K562 (cell line): Measurements from ENCODE around the gene SESN3. TPM values are rescaled to one million over a fixed set of nuclear protein-coding genes. Genes with fewer than 3 reads are reported as not detected.

Source experiments
- CAMTA2 ChIP-seq: fragments of 250-450 bp; sonication (Bioruptor Pico); conservative IDR thresholded peaks from 2 replicates; pipeline ENCODE4 v1.5.1; 2022
- CXXC5 ChIP-seq: fragments of 250-450 bp; sonication (Bioruptor Pico); IDR thresholded peaks from 2 replicates; pipeline ENCODE4 v1.8.0; 2022; ENCODE audit warnings: inconsistent platforms, mild to moderate bottlenecking, moderate library complexity
- DACH1 ChIP-seq: fragments of 450-650 bp; IDR thresholded peaks from 2 replicates; pipeline ENCODE4 v1.6.1; 2018; ENCODE audit not compliant: partially characterized antibody
- FOXK1 ChIP-seq: sonication (generic); formaldehyde crosslinking; IDR thresholded peaks from 2 replicates; pipeline ENCODE4 v1.8.0; 2022; ENCODE audit warnings: missing genetic modification reagents, mild to moderate bottlenecking, borderline replicate concordance
- GABPB2 ChIP-seq: fragments of 250-450 bp; sonication (Bioruptor Pico); conservative IDR thresholded peaks from 2 replicates; pipeline ENCODE4 v1.5.1; 2021; ENCODE audit warnings: mild to moderate bottlenecking
- HDAC1 ChIP-seq, 2 experiments: fragments of 450-650 bp; IDR thresholded peaks; 2 replicates each; pipeline ENCODE4 v1.6.1; 2016 to 2017; ENCODE audit warnings: inconsistent platforms in 1 of 2, mild to moderate bottlenecking in 1 of 2, moderate library complexity in 1 of 2
- HMGN3 ChIP-seq: IDR thresholded peaks from 2 replicates; pipeline ENCODE4 v1.6.1; 2011; ENCODE audit warnings: borderline replicate concordance, low read depth, mild to moderate bottlenecking, mixed read lengths, low read length; ENCODE audit not compliant: insufficient read length; ENCODE audit errors: extremely low read depth
- L3MBTL2 ChIP-seq: fragments of 450-650 bp; IDR thresholded peaks from 2 replicates; pipeline ENCODE4 v1.6.1; 2016; ENCODE audit warnings: mild to moderate bottlenecking, moderate library complexity
- MAFG ChIP-seq: fragments of 450-650 bp; conservative IDR thresholded peaks from 2 replicates; pipeline ENCODE4 v1.6.1; 2016; ENCODE audit warnings: missing genetic modification characterization, missing compliant biosample characterization
- NFIC ChIP-seq: fragments of 450-650 bp; IDR thresholded peaks from 2 replicates; pipeline ENCODE4 v1.6.1; 2017; ENCODE audit warnings: mild to moderate bottlenecking, inconsistent platforms
- PCBP1 ChIP-seq: fragments of 200-400 bp; formaldehyde crosslinking; IDR thresholded peaks from 2 replicates; pipeline ENCODE4 v1.6.1; 2018; ENCODE audit warnings: mild to moderate bottlenecking, low read depth, low read length; ENCODE audit not compliant: poor library complexity, severe bottlenecking
- PKNOX1 ChIP-seq: fragments of 450-650 bp; IDR thresholded peaks from 2 replicates; pipeline ENCODE4 v1.6.1; 2016
- RBM15 ChIP-seq: fragments of 200-400 bp; formaldehyde crosslinking; IDR thresholded peaks from 2 replicates; pipeline ENCODE4 v1.6.1; 2018; ENCODE audit warnings: mild to moderate bottlenecking, low read length, moderate library complexity; ENCODE audit not compliant: insufficient read depth
- ZBTB11 ChIP-seq, 3 experiments: fragments of 200-800 bp in 1 of 3; fragments of 250-450 bp in 1 of 3; fragments of 450-650 bp in 1 of 3; sonication (Bioruptor Pico) in 1 of 3; sonication (Bioruptor generic) in 1 of 3; formaldehyde crosslinking in 1 of 3; IDR thresholded peaks; 2 replicates each; pipeline versions ENCODE4 v1.6.1 to v1.8.0; 2016 to 2022; ENCODE audit warnings: mild to moderate bottlenecking in 2 of 3, missing genetic modification characterization in 2 of 3, missing compliant biosample characterization in 1 of 3, moderate library complexity in 1 of 3
- ZBTB12 ChIP-seq: fragments of 250-450 bp; sonication (Bioruptor Pico); IDR thresholded peaks from 2 replicates; pipeline ENCODE4 v1.4.0; 2020
- ZFP91 ChIP-seq: sonication (generic); formaldehyde crosslinking; IDR thresholded peaks from 2 replicates; pipeline ENCODE4 v1.8.0; 2022; ENCODE audit warnings: mild to moderate bottlenecking, missing genetic modification reagents
- polyA plus RNA-seq, 8 experiments: library from polyadenylated mRNA; depleted of rRNA in 4 of 8; stranded (reverse) in 5 of 8; unstranded in 3 of 8; fragments of >200 nt; fragmentation: Nextera tagmentation in 2 of 8; fragmentation: Illumina TruSeq in 1 of 8; extraction: Ambion mirVana in 2 of 8; extraction: Trizol in 1 of 8; gene quantifications; 2 replicates each; pipeline versions ENCODE4 v1.2.1 to v1.2.3, GENCODE V29; 2011 to 2014; ENCODE audit warnings: inconsistent platforms in 1 of 8, missing spikeins in 1 of 8
- total RNA-seq, 7 experiments: library from RNA; depleted of rRNA in 6 of 7; stranded (reverse); fragments of >200 nt in 6 of 7; fragmentation: Illumina TruSeq in 2 of 7; extraction: Trizol in 2 of 7; gene quantifications; 2 replicates each; pipeline versions ENCODE4 v1.2.1 to v1.2.3, GENCODE V29; 2011 to 2021; ENCODE audit warnings: low replicate concordance in 1 of 7

Gene SESN3
- total and polyA plus RNA-seq, 9 of the 15 experiments (the other 6 are each of a cell fraction or from before 2014, with no cell fraction given): 0.44 to 2.6 (median 1.5) TPM

GRCh38 chr11:95147364-95147905 lies 83.6 kb downstream of the SESN3 start (continued):
- TF ChIP-seq ZBTB12 (no peak), DACH1 (peak; percentile 88), HDAC1 (IDR thresholded peaks at IDR 0.05) (peak in 1 of 2 experiments; percentile 84; a peak in 2 of 4 replicates), FOXK1 (CRISPR knock-in tag) (no peak), GABPB2 (CRISPR knock-in tag) (no peak), NFIC (peak; percentile 86), L3MBTL2 (peak; percentile 50; the same call in 1 of the 2 replicates), HMGN3 (peak; percentile 98), CXXC5 (CRISPR knock-in tag) (peak; percentile 36; the same call in 1 of the 2 replicates), PKNOX1 (peak; percentile 95), ZFP91 (CRISPR knock-in tag) (0 out of 2 replicates have a peak, but pooled peaks have one; percentile 65), MAFG (tag) (peak; percentile 98), RBM15 (no peak), CAMTA2 (CRISPR knock-in tag) (no peak), ZBTB11 (CRISPR knock-in tag; IDR thresholded peaks at IDR 0.05) (peak in 1 of 3 experiments; percentile 65; a peak in 2 of 6 replicates), PCBP1 (no peak)
